Breast epithelium (tissue), 4 donors: ENCODE measurements around the gene FCGBP. TPM values are rescaled to one million over a fixed set of nuclear protein-coding genes. Genes with fewer than 3 reads are reported as not detected.
"Not testable (repeated sequence)": the region's sequence is repeated elsewhere in the genome, so short reads cannot be mapped to it uniquely, and the experiment has no call there.

Source experiments
- DNase-seq, 2 donors: peaks; one replicate each; pipeline ENCODE4 v3.0.0-alpha.2; 2019; ENCODE audit warnings: low spot score in 2 of 2
- H3K27ac ChIP-seq, 2 donors: fragments of 200-600 bp; sonication (generic) in 1 of 2; one replicate each; pipeline ENCODE4 v1.5.1; 2016 to 2019; ENCODE audit warnings: mild to moderate bottlenecking in 1 of 2
- H3K27me3 ChIP-seq, 2 donors: fragments of 200-600 bp; sonication (generic) in 1 of 2; one replicate each; pipeline versions ENCODE4 v1.5.1 to v1.6.0; 2017 to 2019; ENCODE audit warnings: control low read depth in 1 of 2, mild to moderate bottlenecking in 1 of 2
- H3K36me3 ChIP-seq: fragments of 200-600 bp; one replicate; pipeline ENCODE4 v1.5.1; 2019
- H3K4me1 ChIP-seq, 2 donors: fragments of 200-600 bp; sonication (generic); one replicate each; pipeline ENCODE4 v1.5.1; 2016 to 2019; ENCODE audit warnings: control low read depth in 1 of 2
- H3K4me3 ChIP-seq, 3 donors: fragments of 200-600 bp; sonication (generic); 1 replicate in 2 of 3; 2 replicates in 1 of 3; pipeline ENCODE4 v1.5.1; 2016 to 2019; ENCODE audit warnings: mild to moderate bottlenecking in 3 of 3, moderate library complexity in 2 of 3
- H3K9me3 ChIP-seq, 2 donors: fragments of 200-600 bp; sonication (generic) in 1 of 2; one replicate each; pipeline ENCODE4 v1.5.1; 2016 to 2019; ENCODE audit warnings: control low read depth in 1 of 2
- POLR2A ChIP-seq: fragments of 450-650 bp; IDR thresholded peaks from one replicate; pipeline ENCODE4 v1.6.1; 2016; ENCODE audit warnings: antibody characterized with exemption, mild to moderate bottlenecking, moderate library complexity
- POLR2AphosphoS5 ChIP-seq, 3 donors: sonication (generic); formaldehyde crosslinking; IDR thresholded peaks; one replicate each; pipeline ENCODE4 v1.6.1; 2017; ENCODE audit warnings: antibody characterized with exemption in 3 of 3
- intact Hi-C: fragments of 100-400 bp; cut with DNase I; formaldehyde crosslinking; loops from one replicate; pipeline ENCODE4 v1.15.1; 2023; ENCODE audit warnings: low total_unique reads
- total RNA-seq, 3 donors: library from RNA; depleted of rRNA; stranded (reverse); fragments of >200 nt; gene quantifications; one replicate each; pipeline ENCODE4 v1.1.0, GENCODE V29; 2016
- TF ChIP-seq, protein P1 (sequence below), 3 donors: fragments of 450-650 bp; IDR thresholded peaks; one replicate each; pipeline ENCODE4 v1.5.1; 2016 to 2017; ENCODE audit warnings: antibody characterized with exemption in 3 of 3, mild to moderate bottlenecking in 3 of 3, moderate library complexity in 3 of 3

The FCGBP gene
- total RNA-seq, 3 donors from 2014 or later = 25.9 to 77.3 (median 28.2) TPM

DNA sequence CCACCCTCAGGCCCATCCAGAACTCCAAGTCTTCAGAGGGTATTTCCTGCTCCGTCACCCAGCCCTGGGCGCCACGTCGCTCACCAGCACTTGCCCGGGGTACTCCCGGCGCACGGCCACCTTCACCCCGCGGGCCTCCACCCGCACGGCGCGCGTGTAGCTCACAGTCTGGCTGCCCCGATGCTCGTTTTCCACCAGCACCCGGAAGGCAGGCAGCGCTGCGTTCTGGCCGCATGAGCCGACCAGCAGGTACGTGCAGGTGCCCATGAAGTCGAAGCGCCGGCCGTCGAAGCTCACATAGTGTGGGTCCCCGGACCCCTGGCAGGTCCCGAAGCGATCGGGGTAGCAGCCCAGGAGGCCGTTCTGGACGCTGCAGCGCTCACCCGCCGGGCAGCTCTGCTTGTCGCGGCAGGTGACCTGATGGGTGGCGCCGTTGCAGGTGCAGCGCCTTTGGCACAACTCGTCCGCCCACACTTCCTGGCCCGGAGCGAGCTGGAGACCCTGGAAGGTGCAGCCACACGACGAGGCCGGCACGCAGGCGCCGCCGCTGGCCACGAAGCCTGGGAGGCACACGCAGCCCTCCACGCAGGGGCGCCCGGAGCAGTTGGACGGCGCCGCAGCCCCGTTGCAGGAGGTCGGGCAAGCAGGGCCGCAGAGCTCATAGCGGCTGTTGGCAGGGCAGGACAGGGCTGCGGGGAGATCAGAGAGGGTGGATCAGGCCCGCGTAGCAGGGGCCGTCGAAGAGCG is 19.2 kb downstream of the FCGBP start:
- intact Hi-C loops = no loop called here
- DNase-seq = no peak
- no peaks in the 10 kb centered on the region for H3K9me3 ChIP-seq
- no peak overlapping the region for H3K27ac ChIP-seq
- H3K4me1 ChIP-seq = no peaks in the 10 kb centered on the region
- H3K4me3 ChIP-seq = peak overlapping the region in 1 of 3 donors; percentile 25
- H3K27me3 ChIP-seq = peaks cover 0 to 6% of the 10 kb centered on the region in 2 donors
- TF ChIP-seq, protein P1, sequence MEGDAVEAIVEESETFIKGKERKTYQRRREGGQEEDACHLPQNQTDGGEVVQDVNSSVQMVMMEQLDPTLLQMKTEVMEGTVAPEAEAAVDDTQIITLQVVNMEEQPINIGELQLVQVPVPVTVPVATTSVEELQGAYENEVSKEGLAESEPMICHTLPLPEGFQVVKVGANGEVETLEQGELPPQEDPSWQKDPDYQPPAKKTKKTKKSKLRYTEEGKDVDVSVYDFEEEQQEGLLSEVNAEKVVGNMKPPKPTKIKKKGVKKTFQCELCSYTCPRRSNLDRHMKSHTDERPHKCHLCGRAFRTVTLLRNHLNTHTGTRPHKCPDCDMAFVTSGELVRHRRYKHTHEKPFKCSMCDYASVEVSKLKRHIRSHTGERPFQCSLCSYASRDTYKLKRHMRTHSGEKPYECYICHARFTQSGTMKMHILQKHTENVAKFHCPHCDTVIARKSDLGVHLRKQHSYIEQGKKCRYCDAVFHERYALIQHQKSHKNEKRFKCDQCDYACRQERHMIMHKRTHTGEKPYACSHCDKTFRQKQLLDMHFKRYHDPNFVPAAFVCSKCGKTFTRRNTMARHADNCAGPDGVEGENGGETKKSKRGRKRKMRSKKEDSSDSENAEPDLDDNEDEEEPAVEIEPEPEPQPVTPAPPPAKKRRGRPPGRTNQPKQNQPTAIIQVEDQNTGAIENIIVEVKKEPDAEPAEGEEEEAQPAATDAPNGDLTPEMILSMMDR (IDR thresholded peaks at IDR 0.05) = no peak
- TF ChIP-seq POLR2AphosphoS5 (IDR thresholded peaks at IDR 0.05) = no peak
- TF ChIP-seq POLR2A = no peak
- H3K36me3 ChIP-seq = no peaks in the 10 kb centered on the region

DNA sequence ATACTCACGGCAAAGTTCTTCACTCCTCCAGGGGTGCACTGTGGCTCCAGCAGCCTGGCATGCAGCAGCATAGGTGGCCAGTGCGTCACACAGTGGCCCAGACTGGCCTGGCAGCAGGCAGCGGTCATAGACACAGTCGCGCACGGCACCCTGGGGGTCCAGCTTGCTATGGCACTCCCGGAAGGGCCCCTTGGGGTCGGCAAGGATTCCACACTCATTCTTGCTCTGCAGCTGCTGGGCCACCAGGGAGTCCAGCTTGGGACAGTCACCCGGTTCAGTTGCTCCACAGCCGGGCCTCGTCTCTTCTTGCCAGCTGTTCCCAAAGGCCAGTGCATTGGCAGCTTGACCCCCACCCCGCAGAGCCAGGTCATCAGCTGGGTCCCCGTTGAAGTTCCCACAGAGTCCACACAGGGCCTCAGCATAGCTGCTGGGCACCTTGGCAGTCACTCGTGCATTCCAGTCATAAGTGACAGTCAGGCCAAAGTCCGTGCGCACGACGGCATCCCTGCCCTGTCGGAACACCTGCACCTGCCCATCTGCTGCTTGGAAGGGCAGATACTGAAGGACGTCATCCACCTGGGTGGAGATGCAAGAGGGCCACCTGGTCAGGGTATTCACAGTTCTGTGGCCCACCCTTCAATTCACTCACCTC is 20.6 kb downstream of the FCGBP start:
- intact Hi-C loops = no loop called here
- TF ChIP-seq POLR2A = no peak
- TF ChIP-seq POLR2AphosphoS5 (IDR thresholded peaks at IDR 0.05) = no peak
- H3K27ac ChIP-seq = no peak overlapping the region
- no peaks in the 10 kb centered on the region for H3K36me3 ChIP-seq
- peaks cover 0 to 6% of the 10 kb centered on the region in 2 donors for H3K27me3 ChIP-seq
- H3K4me3 ChIP-seq = no peak overlapping the region
- H3K4me1 ChIP-seq = no peaks in the 10 kb centered on the region
- no peaks in the 10 kb centered on the region for H3K9me3 ChIP-seq
- DNase-seq = no peak

DNA sequence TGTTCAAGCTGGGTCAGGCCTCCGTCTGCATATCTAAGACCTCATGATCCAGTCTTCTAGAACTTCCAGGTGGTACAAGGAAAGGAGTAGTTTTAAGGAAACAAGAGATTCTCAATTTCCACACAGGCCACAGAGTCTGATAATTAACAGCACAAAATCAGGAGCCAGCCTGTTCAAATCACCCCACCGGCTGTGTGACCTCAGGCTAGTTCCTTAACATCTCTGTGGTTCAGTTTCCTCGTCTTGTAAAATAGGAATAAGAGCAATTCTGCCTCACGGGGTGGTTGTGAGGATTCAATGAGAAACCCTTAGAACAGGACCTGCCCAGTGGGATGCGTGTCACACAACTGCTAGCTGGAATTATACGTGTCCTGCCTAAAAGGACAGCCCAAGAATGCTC is 25.6 kb downstream of the FCGBP start:
- no peaks in the 10 kb centered on the region for H3K9me3 ChIP-seq
- TF ChIP-seq, protein P1 (IDR thresholded peaks at IDR 0.05) = no peak
- no peak for TF ChIP-seq POLR2AphosphoS5 (IDR thresholded peaks at IDR 0.05)
- TF ChIP-seq POLR2A = no peak
- H3K27me3 ChIP-seq = no peaks in the 10 kb centered on the region
- no peak for DNase-seq
- intact Hi-C loops = no loop called here
- no peaks in the 10 kb centered on the region for H3K36me3 ChIP-seq
- no peak overlapping the region for H3K4me3 ChIP-seq
- H3K4me1 ChIP-seq = no peaks in the 10 kb centered on the region
- H3K27ac ChIP-seq = no peak overlapping the region

DNA sequence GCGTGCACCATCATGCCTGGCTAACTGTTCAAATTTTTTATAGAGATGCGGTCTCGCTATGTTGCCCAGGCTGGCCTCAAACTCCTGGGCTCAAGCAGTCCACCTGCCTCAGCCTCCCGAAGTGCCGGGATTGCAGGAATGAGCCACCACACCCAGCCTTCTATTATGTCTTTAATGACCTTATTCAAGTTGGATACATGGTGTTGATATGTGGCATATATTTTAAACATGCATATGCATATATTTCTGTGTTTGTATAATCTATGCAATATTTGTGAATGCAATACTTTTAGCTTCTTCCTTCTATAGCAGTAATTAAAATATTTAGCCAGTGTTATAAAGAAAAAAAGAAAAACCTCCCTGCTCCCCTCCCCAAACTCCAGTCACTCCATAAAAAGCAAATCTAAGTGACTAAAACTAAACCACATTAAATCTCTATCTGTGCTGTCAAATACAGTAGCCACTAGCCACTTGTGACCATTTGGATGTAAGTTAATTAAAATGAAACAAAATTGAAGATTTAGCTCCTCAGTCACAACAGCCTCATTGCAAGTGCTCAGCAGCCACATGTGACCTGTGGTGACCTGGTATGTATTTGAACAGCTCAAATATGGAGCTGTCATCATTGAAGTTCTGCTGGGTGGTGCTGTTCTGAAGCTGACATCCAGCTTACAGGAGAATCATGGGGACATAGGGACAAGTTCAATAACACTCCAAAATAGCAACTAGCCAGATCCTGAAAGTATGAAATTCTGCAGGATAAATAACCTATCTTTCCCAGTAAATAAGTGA is 27.4 kb downstream of the FCGBP start:
- Histone ChIP-seq H3K4me3 (no peak overlapping the region), H3K36me3 (no peaks in the 10 kb centered on the region), H3K9me3 (no peaks in the 10 kb centered on the region), H3K27ac (no peak overlapping the region), H3K4me1 (no peaks in the 10 kb centered on the region), H3K27me3 (no peaks in the 10 kb centered on the region)
- TF ChIP-seq POLR2AphosphoS5 (IDR thresholded peaks at IDR 0.05) = no peak
- TF ChIP-seq, protein P1 (IDR thresholded peaks at IDR 0.05) = no peak
- TF ChIP-seq POLR2A = no peak
- DNase-seq = no peak
- intact Hi-C loops = no loop called here

DNA sequence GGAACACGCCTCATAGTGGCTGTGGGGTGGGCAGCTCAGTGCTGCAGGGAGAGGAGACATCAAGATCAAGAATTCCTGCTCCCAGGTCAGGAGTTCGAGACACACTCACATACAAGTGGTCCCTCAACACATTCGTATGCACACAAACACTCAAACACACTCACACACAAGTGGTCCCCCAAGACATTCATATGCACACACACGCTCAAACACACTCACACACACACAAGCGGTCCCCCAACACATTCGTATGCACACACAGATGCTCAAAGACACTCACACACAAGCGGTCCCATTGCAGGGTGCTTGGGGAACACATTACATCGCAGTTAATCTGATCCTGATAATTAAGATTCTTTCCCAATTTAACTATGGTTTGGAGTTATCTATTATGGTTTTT is 28.2 kb downstream of the FCGBP start:
- Histone ChIP-seq H3K4me1 (no peaks in the 10 kb centered on the region), H3K9me3 (no peaks in the 10 kb centered on the region), H3K36me3 (no peaks in the 10 kb centered on the region), H3K27ac (no peak overlapping the region), H3K27me3 (no peaks in the 10 kb centered on the region), H3K4me3 (no peak overlapping the region)
- DNase-seq = no peak
- intact Hi-C loops = no loop called here
- TF ChIP-seq POLR2A (no peak), POLR2AphosphoS5 (IDR thresholded peaks at IDR 0.05) (no peak)
- TF ChIP-seq, protein P1 (IDR thresholded peaks at IDR 0.05) = no peak

DNA sequence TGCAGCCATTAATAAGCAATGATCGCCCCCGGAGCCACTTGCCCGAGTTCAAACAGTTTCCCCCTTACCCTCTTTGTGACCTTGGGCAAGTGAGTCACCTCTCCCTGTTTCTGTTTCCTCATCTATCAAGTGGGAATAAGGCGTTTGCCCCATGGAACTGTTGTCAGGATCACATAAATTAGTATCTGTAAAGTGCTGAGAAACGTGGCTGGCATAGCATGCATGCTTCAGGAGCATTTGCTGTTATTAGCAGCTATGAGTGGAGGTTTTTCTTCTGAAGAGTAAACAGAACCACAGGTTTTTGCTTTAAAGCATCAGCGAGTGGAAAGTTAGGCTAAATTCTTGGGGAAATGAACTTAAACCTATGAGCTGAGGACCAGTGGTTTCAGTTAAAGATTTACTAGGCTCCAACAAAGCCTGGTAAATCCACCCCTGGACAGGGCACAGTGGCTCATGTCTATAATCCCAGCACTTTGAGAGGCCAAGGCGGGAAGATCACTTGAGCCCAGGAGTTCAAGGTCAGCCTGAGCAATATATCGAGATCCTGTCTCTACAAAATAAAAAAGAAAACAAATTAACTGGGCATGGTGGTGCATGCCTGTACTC is 30.8 kb downstream of the FCGBP start:
- DNase-seq, H3K4me3 ChIP-seq, H3K9me3 ChIP-seq, H3K36me3 ChIP-seq, H3K4me1 ChIP-seq, H3K27ac ChIP-seq, intact Hi-C loops, H3K27me3 ChIP-seq: not testable (repeated sequence)

DNA sequence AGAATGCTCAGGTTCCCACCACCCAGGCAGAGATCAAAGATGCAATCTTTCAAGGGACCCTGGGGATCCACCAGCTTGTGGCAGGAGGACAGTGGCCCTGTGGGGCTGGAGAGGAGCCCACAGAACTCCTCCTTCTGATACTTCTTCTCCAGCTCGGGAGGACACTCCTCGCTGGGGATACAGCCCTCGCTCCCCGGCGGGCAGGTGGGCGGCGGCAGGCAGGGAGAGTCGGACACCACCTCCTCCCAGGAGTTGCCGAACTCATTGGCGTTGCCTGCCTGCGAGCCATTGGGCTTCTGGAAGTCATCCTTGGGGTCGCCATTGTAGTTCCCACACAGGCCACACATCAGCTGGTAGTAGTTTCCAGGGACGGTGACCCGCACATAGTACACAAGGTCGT is 32.1 kb downstream of the FCGBP start:
- intact Hi-C loops, H3K27ac ChIP-seq, H3K4me1 ChIP-seq, H3K36me3 ChIP-seq, H3K4me3 ChIP-seq, DNase-seq, H3K9me3 ChIP-seq, H3K27me3 ChIP-seq: not testable (repeated sequence)

DNA sequence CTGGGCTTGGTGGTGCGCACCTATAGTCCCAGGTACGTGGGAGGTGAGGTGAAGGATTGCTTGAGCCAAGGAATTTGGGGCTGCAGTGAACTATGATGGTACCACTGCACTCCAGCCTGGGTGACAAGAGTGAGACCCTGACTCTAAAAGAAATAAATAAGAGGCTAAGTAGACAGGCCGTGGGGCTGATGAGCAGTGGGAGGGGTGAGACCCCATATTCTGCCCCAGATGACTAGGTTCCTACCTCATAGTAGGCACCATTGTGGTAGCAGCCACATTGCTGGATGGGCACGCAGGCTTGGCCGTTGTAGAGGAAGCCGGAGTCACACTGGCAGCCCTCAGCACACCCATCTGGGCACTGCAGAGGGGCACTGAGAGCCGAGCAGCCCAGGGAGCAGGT is 32.8 kb downstream of the FCGBP start:
- H3K9me3 ChIP-seq, intact Hi-C loops, H3K27ac ChIP-seq, H3K4me1 ChIP-seq, H3K27me3 ChIP-seq, H3K36me3 ChIP-seq, H3K4me3 ChIP-seq, DNase-seq: not testable (repeated sequence)
